H1 (cell line): ENCODE measurements around the gene PRSS2. TPM values are rescaled to one million over a fixed set of nuclear protein-coding genes. Genes with fewer than 3 reads are reported as not detected.

Experiments
- CTCF ChIA-PET: fragments of 300-600 bp; sonication (Branson Sonifier 250); formaldehyde crosslinking; loops from one replicate; lab custom pipeline; 2021; ENCODE audit not compliant: partially characterized antibody; lab: Charles Lee
- POLR2A ChIA-PET: fragments of 300-600 bp; sonication (Branson Sonifier 250); formaldehyde crosslinking; loops from one replicate; lab custom pipeline; 2021; ENCODE audit warnings: inconsistent platforms; ENCODE audit not compliant: partially characterized antibody; lab: Charles Lee
- DNase-seq, 2 experiments: peaks; one replicate each; pipeline versions ENCODE4 v3.0.0 to v3.0.0-alpha.2; 2010 to 2022; ENCODE audit warnings: low spot score in 2 of 2, low read depth in 1 of 2, mixed read lengths in 1 of 2
- FAIRE-seq: peaks from 2 replicates; lab custom pipeline; 2011; peaks lifted over from hg19 to GRCh38; lab: Jason Lieb, UNC
- H2AFZ ChIP-seq: 2 replicates; pipeline ENCODE4 v1.8.1; 2012; ENCODE audit warnings: low read length, inconsistent platforms
- H2AK5ac ChIP-seq: 2 replicates; pipeline ENCODE4 v1.6.1; 2013; ENCODE audit warnings: low read depth, low read length
- H2BK120ac ChIP-seq: replicated peaks from 2 replicates; pipeline ENCODE3; 2013; ENCODE audit warnings: low read depth, low read length, inconsistent platforms
- H2BK12ac ChIP-seq: 2 replicates; pipeline ENCODE4 v1.6.1; 2013; ENCODE audit warnings: low read depth, low read length
- H2BK15ac ChIP-seq: 2 replicates; pipeline ENCODE4 v1.6.1; 2013; ENCODE audit warnings: low read length
- H2BK20ac ChIP-seq: 2 replicates; pipeline ENCODE4 v1.6.1; 2013; ENCODE audit warnings: low read length
- H2BK5ac ChIP-seq: 2 replicates; pipeline ENCODE4 v1.6.1; 2013; ENCODE audit warnings: low read depth, low read length
- H3K14ac ChIP-seq: 2 replicates; pipeline ENCODE4 v1.6.1; 2013; ENCODE audit warnings: inconsistent platforms; ENCODE audit not compliant: insufficient read length
- H3K18ac ChIP-seq: 2 replicates; pipeline ENCODE4 v1.6.1; 2013; ENCODE audit warnings: low read length; ENCODE audit errors: extremely low read depth
- H3K23ac ChIP-seq: 2 replicates; pipeline ENCODE4 v1.6.1; 2013; ENCODE audit warnings: inconsistent platforms; ENCODE audit not compliant: insufficient read length
- H3K23me2 ChIP-seq: 2 replicates; pipeline ENCODE4 v1.6.1; 2013; ENCODE audit warnings: low read depth, low read length
- H3K27ac ChIP-seq: 2 replicates; pipeline ENCODE4 v1.6.1; 2011; ENCODE audit warnings: low read depth, low read length, inconsistent platforms
- H3K27me3 ChIP-seq, 4 experiments: replicated peaks in 1 of 4; 1 replicate in 1 of 4; 2 replicates in 3 of 4; pipeline versions ENCODE4 v1.6.1 to v1.8.1; 2011 to 2013; ENCODE audit warnings: low read length in 3 of 4, mild to moderate bottlenecking in 3 of 4, inconsistent platforms in 2 of 4, mixed read lengths in 2 of 4, moderate library complexity in 1 of 4; ENCODE audit not compliant: control insufficient read depth in 3 of 4, insufficient read depth in 3 of 4; ENCODE audit errors: extremely low read depth in 1 of 4
- H3K36me3 ChIP-seq, 4 experiments: 2 replicates each; pipeline versions ENCODE4 v1.6.1 to v1.8.1; 2011 to 2013; ENCODE audit warnings: mild to moderate bottlenecking in 4 of 4, low read length in 3 of 4, moderate library complexity in 2 of 4, control low read depth in 1 of 4, inconsistent platforms in 1 of 4; ENCODE audit not compliant: insufficient read depth in 4 of 4, control insufficient read depth in 2 of 4
- H3K4ac ChIP-seq: replicated peaks from 2 replicates; pipeline ENCODE3; 2013; ENCODE audit warnings: low read length, low read depth, mixed read lengths, inconsistent platforms; ENCODE audit not compliant: insufficient read length
- H3K4me1 ChIP-seq, 4 experiments: replicated peaks in 1 of 4; 1 replicate in 1 of 4; 2 replicates in 3 of 4; pipeline versions ENCODE4 v1.6.1 to v1.8.1; 2011 to 2013; ENCODE audit warnings: low read length in 3 of 4, inconsistent platforms in 2 of 4, mixed read lengths in 1 of 4; ENCODE audit not compliant: insufficient read depth in 4 of 4, control insufficient read depth in 3 of 4
- H3K4me2 ChIP-seq, 2 experiments: 2 replicates each; pipeline versions ENCODE4 v1.6.1 to v1.8.1; 2011 to 2013; ENCODE audit warnings: low read depth in 2 of 2, low read length in 2 of 2, control low read depth in 1 of 2, inconsistent platforms in 1 of 2, mild to moderate bottlenecking in 1 of 2; ENCODE audit not compliant: insufficient read depth in 1 of 2
- H3K4me3 ChIP-seq, 4 experiments: fragments of 200-600, 300-600 bp in 1 of 4; sonication (generic), shearing (Covaris generic), sonication (Bioruptor Twin) in 1 of 4; 2 replicates each; pipeline versions ENCODE4 v1.5.1 to v1.8.1; 2011 to 2016; ENCODE audit warnings: low read length in 4 of 4, low read depth in 3 of 4, control low read depth in 2 of 4, inconsistent platforms in 2 of 4, mild to moderate bottlenecking in 2 of 4, mixed read lengths in 1 of 4, moderate library complexity in 1 of 4; ENCODE audit not compliant: insufficient read depth in 2 of 4; ENCODE audit errors: extremely low read depth in 1 of 4
- H3K56ac ChIP-seq: replicated peaks from 2 replicates; pipeline ENCODE3; 2013; ENCODE audit warnings: low read depth, mild to moderate bottlenecking, mixed read lengths, low read length, inconsistent platforms; ENCODE audit not compliant: insufficient read length
- H3K79me1 ChIP-seq: 2 replicates; pipeline ENCODE4 v1.6.1; 2013; ENCODE audit warnings: low read depth, low read length, control low read depth
- H3K79me2 ChIP-seq, 2 experiments: 2 replicates each; pipeline versions ENCODE4 v1.6.1 to v1.8.1; 2012 to 2013; ENCODE audit warnings: low read length in 2 of 2, mild to moderate bottlenecking in 2 of 2, inconsistent platforms in 1 of 2; ENCODE audit not compliant: insufficient read depth in 2 of 2, control insufficient read depth in 1 of 2
- H3K9ac ChIP-seq, 4 experiments: replicated peaks in 1 of 4; 1 replicate in 1 of 4; 2 replicates in 3 of 4; pipeline versions ENCODE4 v1.6.1 to v1.8.1; 2011 to 2013; ENCODE audit warnings: low read depth in 3 of 4, low read length in 3 of 4, control low read depth in 2 of 4, mild to moderate bottlenecking in 2 of 4, moderate library complexity in 2 of 4, inconsistent platforms in 1 of 4; ENCODE audit errors: extremely low read depth in 1 of 4
- H3K9me3 ChIP-seq, 2 experiments: 2 replicates each; pipeline versions ENCODE4 v1.6.1 to v1.8.1; 2012 to 2013; ENCODE audit warnings: mild to moderate bottlenecking in 2 of 2, moderate library complexity in 2 of 2, control low read depth in 1 of 2, inconsistent platforms in 1 of 2, low read depth in 1 of 2, low read length in 1 of 2, mixed read lengths in 1 of 2; ENCODE audit not compliant: insufficient read depth in 2 of 2
- H4K20me1 ChIP-seq, 2 experiments: replicated peaks in 1 of 2; 2 replicates each; pipeline versions ENCODE3 to v1.8.1; 2011 to 2013; ENCODE audit warnings: inconsistent platforms in 2 of 2, low read length in 2 of 2, mild to moderate bottlenecking in 1 of 2; ENCODE audit not compliant: insufficient read depth in 2 of 2, control insufficient read depth in 1 of 2
- H4K5ac ChIP-seq: 2 replicates; pipeline ENCODE4 v1.6.1; 2013; ENCODE audit warnings: low read length, low read depth, mixed read lengths, inconsistent platforms; ENCODE audit not compliant: insufficient read length
- H4K8ac ChIP-seq: 2 replicates; pipeline ENCODE4 v1.8.0; 2013; ENCODE audit warnings: mild to moderate bottlenecking, moderate library complexity, low read length, inconsistent platforms; ENCODE audit not compliant: insufficient read depth; ENCODE audit errors: extremely low read depth
- H4K91ac ChIP-seq: replicated peaks from 2 replicates; pipeline ENCODE3; 2013; ENCODE audit warnings: low read length, mixed read lengths, inconsistent platforms; ENCODE audit not compliant: insufficient read length
- MAFK ChIP-seq: IDR thresholded peaks from 2 replicates; pipeline ENCODE4 v1.6.1; 2012; ENCODE audit warnings: low read depth, mild to moderate bottlenecking, improper control_type of control experiment, low read length
- NANOG ChIP-seq: IDR thresholded peaks from 2 replicates; pipeline ENCODE4 v1.6.1; 2011; ENCODE audit warnings: low read length, low read depth, mild to moderate bottlenecking, inconsistent platforms; ENCODE audit not compliant: insufficient read depth, poor library complexity, severe bottlenecking
- POLR2A ChIP-seq, 2 experiments: IDR thresholded peaks; 1 replicate in 1 of 2; 2 replicates in 1 of 2; pipeline ENCODE4 v1.6.1; 2011; ENCODE audit warnings: low read depth in 2 of 2, low read length in 2 of 2, mild to moderate bottlenecking in 2 of 2; ENCODE audit errors: control extremely low read depth in 1 of 2
- POLR2AphosphoS5 ChIP-seq: IDR thresholded peaks from 2 replicates; pipeline ENCODE4 v1.6.1; 2011; ENCODE audit warnings: low read depth, low read length
- SAP30 ChIP-seq: fragments of 300-600 bp; sonication (generic); IDR thresholded peaks from 2 replicates; pipeline ENCODE4 v1.7.1; 2012; ENCODE audit warnings: low read length, moderate library complexity, mild to moderate bottlenecking, inconsistent platforms; ENCODE audit not compliant: insufficient read depth, insufficient replicate concordance
- TCF12 ChIP-seq: IDR thresholded peaks from 2 replicates; pipeline ENCODE4 v1.6.1; 2011; ENCODE audit warnings: low read depth, mild to moderate bottlenecking, low read length
- YY1 ChIP-seq: IDR thresholded peaks from 2 replicates; pipeline ENCODE4 v1.6.1; 2011; ENCODE audit warnings: low read depth, mild to moderate bottlenecking, low read length
- whole genome bisulfite sequencing, 2 experiments: shearing (Covaris generic) in 1 of 2; methylation state at CpG; one replicate each; pipeline versions ENCODE4 v1.1.6 to v1.1.7; 2013 to 2015; ENCODE audit warnings: low lambda C conversion rate in 2 of 2, mixed read lengths in 2 of 2, inconsistent platforms in 1 of 2, low coverage in 1 of 2, missing lambda C conversion rate in 1 of 2; ENCODE audit not compliant: insufficient replicate concordance in 2 of 2, insufficient coverage in 1 of 2, insufficient read length in 1 of 2; ENCODE audit errors: extremely low coverage in 1 of 2, missing lambda C conversion rate in 1 of 2; 5-methylcytosine and 5-hydroxymethylcytosine counted together
- polyA plus RNA-seq, 7 experiments: library from polyadenylated mRNA; depleted of rRNA in 3 of 7; stranded (reverse) in 5 of 7; unstranded in 2 of 7; fragments of >200 nt in 5 of 7; fragments of 200-250 nt in 2 of 7; gene quantifications; 1 replicate in 5 of 7; 2 replicates in 1 of 7; 4 replicates in 1 of 7; pipeline versions ENCODE4 v1.2.1 to v1.2.3, GENCODE V29; 2011 to 2013; ENCODE audit warnings: missing spikeins in 2 of 7, mixed read lengths in 2 of 7
- total RNA-seq: library from RNA; stranded (reverse); fragmentation: NEBNext Ultra II Directional; extraction: Animal tissue kit (Norgen Biotek cat#: 25700); gene quantifications from 2 replicates; pipeline ENCODE4 v1.2.1, GENCODE V29; 2021
- TF ChIP-seq, protein P1 (sequence below): IDR thresholded peaks from 2 replicates; pipeline ENCODE4 v1.6.1; 2012; ENCODE audit warnings: low read length, inconsistent platforms

PRSS2 gene
- total and polyA plus RNA-seq, 2 of the 8 experiments (the other 6 are each of a cell fraction or from before 2014, with no cell fraction given), result not detected

- H2BK12ac ChIP-seq, result 0 out of 2 replicates have a peak within 1 kb of the TSS, but pooled peaks have one; percentile 1
- FAIRE-seq, result no peak
- no peak within 1 kb of the TSS for H4K5ac ChIP-seq
- H3K56ac ChIP-seq, result no peak within 1 kb of the TSS
- DNase-seq, result peak in 1 of 2 experiments; percentile 38
- no peak within 1 kb of the TSS for H2BK120ac ChIP-seq
- H3K4me2 ChIP-seq, result no peak within 1 kb of the TSS
- TF ChIP-seq NANOG (no peak), TCF12 (no peak), POLR2AphosphoS5 (no peak), SAP30 (no peak), YY1 (no peak), POLR2A (IDR thresholded peaks at IDR 0.05; ENCODE audit: control extremely low read depth in 1 of 2, low read depth in 2 of 2, low read length in 2 of 2) (no peak), MAFK (no peak)
- TF ChIP-seq, protein P1, sequence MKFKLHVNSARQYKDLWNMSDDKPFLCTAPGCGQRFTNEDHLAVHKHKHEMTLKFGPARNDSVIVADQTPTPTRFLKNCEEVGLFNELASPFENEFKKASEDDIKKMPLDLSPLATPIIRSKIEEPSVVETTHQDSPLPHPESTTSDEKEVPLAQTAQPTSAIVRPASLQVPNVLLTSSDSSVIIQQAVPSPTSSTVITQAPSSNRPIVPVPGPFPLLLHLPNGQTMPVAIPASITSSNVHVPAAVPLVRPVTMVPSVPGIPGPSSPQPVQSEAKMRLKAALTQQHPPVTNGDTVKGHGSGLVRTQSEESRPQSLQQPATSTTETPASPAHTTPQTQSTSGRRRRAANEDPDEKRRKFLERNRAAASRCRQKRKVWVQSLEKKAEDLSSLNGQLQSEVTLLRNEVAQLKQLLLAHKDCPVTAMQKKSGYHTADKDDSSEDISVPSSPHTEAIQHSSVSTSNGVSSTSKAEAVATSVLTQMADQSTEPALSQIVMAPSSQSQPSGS, result no peak
- H3K79me2 ChIP-seq, result no peaks in the 10 kb centered on the region
- H2AFZ ChIP-seq, result no peak within 1 kb of the TSS; the same call in 1 of the 2 replicates
- no peak within 1 kb of the TSS for H3K23ac ChIP-seq
- no peak within 1 kb of the TSS for H2BK5ac ChIP-seq
- H4K20me1 ChIP-seq, result no peaks in the 10 kb centered on the region
- H3K14ac ChIP-seq, result no peak within 1 kb of the TSS
- no peak within 1 kb of the TSS for H4K91ac ChIP-seq
- H3K36me3 ChIP-seq, result no peaks in the 10 kb centered on the region
- H3K18ac ChIP-seq, result no peak within 1 kb of the TSS
- ChIA-PET POLR2A (no interaction called here), CTCF (interaction anchor here (1.1 to 2.0 kb wide), 10 partner anchors 10 to 233 kb away, joined by 4 to 9 read pairs (median 4); no protein-coding TSS in a partner anchor)
- 76% methylated on average over 11 of the region's 11 CpGs; no CpG with 5 or more reads in 1 of the 2 experiments for WGBS, 2 experiments
- peak within 1 kb of the TSS; percentile 40; the same call in 1 of the 2 replicates for H4K8ac ChIP-seq
- H2BK15ac ChIP-seq, result no peak within 1 kb of the TSS
- no peaks in the 10 kb centered on the region for H3K9me3 ChIP-seq
- no peaks in the 10 kb centered on the region for H3K27me3 ChIP-seq
- no peaks in the 10 kb centered on the region for H3K79me1 ChIP-seq
- no peak within 1 kb of the TSS for H3K27ac ChIP-seq
- H2BK20ac ChIP-seq, result 0 out of 2 replicates have a peak within 1 kb of the TSS, but pooled peaks have one; percentile 13
- H3K23me2 ChIP-seq, result no peaks in the 10 kb centered on the region
- H2AK5ac ChIP-seq, result 0 out of 2 replicates have a peak within 1 kb of the TSS, but pooled peaks have one; percentile 41
- no peaks in the 10 kb centered on the region for H3K4me1 ChIP-seq
- no peak within 1 kb of the TSS for H3K4ac ChIP-seq
- H3K4me3 ChIP-seq, result no peak within 1 kb of the TSS
- H3K9ac ChIP-seq, result no peak within 1 kb of the TSS
Observed at GRCh38 chr7:142749218-142749993, 21.4 kb upstream of the PRSS2 start, which contains the start of gene PRSS1. Gene PRSS1, plus strand, starts transcription at chr7:142749472. Its CDS starts 13 bp downstream, at chr7:142749485.
